Liver (tissue), 9 donors: Measurements from ENCODE around the gene SLC25A39. TPM values are rescaled to one million over a fixed set of nuclear protein-coding genes. Genes with fewer than 3 reads are reported as not detected.
A peak's percentile ranks its signal among the peaks of the same experiment; 100 is the strongest.

ENCODE experiments used
- DNase-seq: peaks from one replicate; pipeline ENCODE4 v3.0.0-alpha.2; 2017; ENCODE audit warnings: low spot score
- H3K27ac ChIP-seq, 2 donors: one replicate each; pipeline ENCODE4 v1.7.0; 2013; ENCODE audit warnings: inconsistent platforms in 2 of 2, low read length in 2 of 2, control low read depth in 1 of 2, low read depth in 1 of 2, mild to moderate bottlenecking in 1 of 2
- H3K27me3 ChIP-seq, 4 donors: one replicate each; pipeline versions ENCODE4 v1.6.1 to v1.7.0; 2013; ENCODE audit warnings: low read length in 3 of 4, inconsistent platforms in 1 of 4, mild to moderate bottlenecking in 1 of 4, moderate library complexity in 1 of 4; ENCODE audit not compliant: control insufficient read depth in 4 of 4, insufficient read depth in 4 of 4
- H3K36me3 ChIP-seq, 4 donors: one replicate each; pipeline versions ENCODE4 v1.6.1 to v1.7.0; 2013; ENCODE audit warnings: low read length in 3 of 4, mild to moderate bottlenecking in 3 of 4, low read depth in 1 of 4, moderate library complexity in 1 of 4; ENCODE audit not compliant: control insufficient read depth in 4 of 4, insufficient read depth in 3 of 4
- H3K4me1 ChIP-seq, 4 donors: one replicate each; pipeline versions ENCODE4 v1.6.1 to v1.7.0; 2013; ENCODE audit warnings: low read length in 3 of 4, mild to moderate bottlenecking in 3 of 4, moderate library complexity in 1 of 4; ENCODE audit not compliant: control insufficient read depth in 4 of 4, insufficient read depth in 4 of 4
- H3K4me3 ChIP-seq, 3 donors: one replicate each; pipeline versions ENCODE4 v1.6.1 to v1.7.0; 2013; ENCODE audit warnings: low read length in 3 of 3, control low read depth in 1 of 3, low read depth in 1 of 3, mild to moderate bottlenecking in 1 of 3
- H3K9ac ChIP-seq, 2 donors: one replicate each; pipeline ENCODE4 v1.7.0; 2013; ENCODE audit warnings: low read length in 2 of 2, mild to moderate bottlenecking in 2 of 2, moderate library complexity in 2 of 2, control low read depth in 1 of 2, low read depth in 1 of 2
- H3K9me3 ChIP-seq, 4 donors: one replicate each; pipeline versions ENCODE4 v1.6.1 to v1.7.0; 2013; ENCODE audit warnings: low read length in 3 of 4; ENCODE audit not compliant: control insufficient read depth in 4 of 4
- GABPA ChIP-seq, 2 donors: IDR thresholded peaks in 1 of 2; conservative IDR thresholded peaks in 1 of 2; 2 replicates each; pipeline ENCODE4 v1.6.1; 2016; ENCODE audit warnings: antibody characterized with exemption in 2 of 2, mild to moderate bottlenecking in 1 of 2, moderate library complexity in 1 of 2
- HNF4A ChIP-seq, 2 donors: conservative IDR thresholded peaks; 2 replicates each; pipeline ENCODE4 v1.6.1; 2016; ENCODE audit warnings: antibody characterized with exemption in 2 of 2, mild to moderate bottlenecking in 2 of 2
- JUND ChIP-seq, 2 donors: IDR thresholded peaks; 2 replicates each; pipeline ENCODE4 v1.6.1; 2016; ENCODE audit warnings: antibody characterized with exemption in 2 of 2
- NR2F2 ChIP-seq: IDR thresholded peaks from 2 replicates; pipeline ENCODE4 v1.6.1; 2016; ENCODE audit warnings: antibody characterized with exemption
- RAD21 ChIP-seq, 2 donors: IDR thresholded peaks; 2 replicates each; pipeline ENCODE4 v1.6.1; 2016; ENCODE audit warnings: antibody characterized with exemption in 2 of 2, mild to moderate bottlenecking in 2 of 2
- SP1 ChIP-seq: IDR thresholded peaks from 2 replicates; pipeline ENCODE4 v1.6.1; 2018; ENCODE audit warnings: antibody characterized with exemption, mild to moderate bottlenecking
- TAF1 ChIP-seq: conservative IDR thresholded peaks from 2 replicates; pipeline ENCODE4 v1.6.1; 2016; ENCODE audit warnings: antibody characterized with exemption, mild to moderate bottlenecking
- YY1 ChIP-seq: IDR thresholded peaks from 2 replicates; pipeline ENCODE4 v1.6.1; 2016; ENCODE audit warnings: antibody characterized with exemption, mild to moderate bottlenecking
- WGBS: extraction: QIAGEN DNeasy Blood & Tissue Kit; methylation state at CpG from one replicate; pipeline ENCODE4 v1.1.7; 2013; 5-methylcytosine and 5-hydroxymethylcytosine counted together
- polyA plus RNA-seq, 2 donors: library from polyadenylated mRNA; stranded (reverse) in 1 of 2; unstranded in 1 of 2; fragments of 200-250 nt in 1 of 2; fragments of >200 nt in 1 of 2; fragmentation: Nextera tagmentation in 1 of 2; extraction: Ambion mirVana in 1 of 2; gene quantifications; one replicate each; pipeline versions ENCODE4 v1.2.1 to v1.2.3, GENCODE V29; 2013 to 2015
- total RNA-seq, 2 donors: library from RNA; depleted of rRNA; stranded (reverse); fragments of >200 nt; gene quantifications; one replicate each; pipeline ENCODE4 v1.2.3, GENCODE V29; 2014
- TF ChIP-seq, protein P1 (sequence below): IDR thresholded peaks from 2 replicates; pipeline ENCODE4 v1.6.1; 2016; ENCODE audit warnings: antibody characterized with exemption
- TF ChIP-seq, protein P2 (sequence below): IDR thresholded peaks from 2 replicates; pipeline ENCODE4 v1.6.1; 2016; ENCODE audit warnings: antibody characterized with exemption
- TF ChIP-seq, protein P3 (sequence below): IDR thresholded peaks from 2 replicates; pipeline ENCODE4 v1.6.1; 2016; ENCODE audit warnings: antibody characterized with exemption, mild to moderate bottlenecking
- TF ChIP-seq, protein P4 (sequence below): fragments of 150-350 bp; IDR thresholded peaks from 2 replicates; pipeline ENCODE4 v1.5.1; 2017; ENCODE audit warnings: improper control_type of control experiment, low read depth, low read length; ENCODE audit not compliant: missing input control
- TF ChIP-seq, protein P5 (sequence below): IDR thresholded peaks from 2 replicates; pipeline ENCODE4 v1.6.1; 2016; ENCODE audit warnings: antibody characterized with exemption
- donor health status: healthy.
- donor health status: healthy.
- donor health status: healthy.
- donor health status: healthy.
- donor health status: healthy.

Gene SLC25A39
- total and polyA plus RNA-seq, 4 donors = 62.0 to 395 (median 83.8) TPM

DNA sequence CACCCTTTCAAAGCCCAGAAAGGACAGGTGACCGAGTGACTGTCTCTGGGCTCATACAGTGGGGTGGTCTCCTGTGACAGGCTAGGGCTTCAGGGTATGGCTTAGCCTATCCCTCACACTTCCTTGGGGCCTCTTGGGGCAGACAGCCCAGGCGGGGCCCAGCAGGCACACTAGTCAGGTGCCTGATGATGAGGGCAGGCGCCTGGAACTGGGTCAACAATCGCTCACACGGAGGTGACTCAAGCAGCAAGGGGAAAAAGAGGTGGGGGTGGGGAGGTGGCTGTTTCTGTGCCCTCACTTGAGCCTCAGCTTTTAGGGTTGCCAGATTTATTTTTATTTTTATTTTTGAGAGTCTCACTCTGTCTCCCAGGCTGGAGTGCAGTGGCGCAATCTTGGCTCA is 14.1 kb upstream of the SLC25A39 start:
- H3K27me3 ChIP-seq = no peaks in the 10 kb centered on the region
- TF ChIP-seq, protein P1, sequence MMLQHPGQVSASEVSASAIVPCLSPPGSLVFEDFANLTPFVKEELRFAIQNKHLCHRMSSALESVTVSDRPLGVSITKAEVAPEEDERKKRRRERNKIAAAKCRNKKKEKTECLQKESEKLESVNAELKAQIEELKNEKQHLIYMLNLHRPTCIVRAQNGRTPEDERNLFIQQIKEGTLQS = no peak
- TF ChIP-seq SP1 = no peak
- no peaks in the 10 kb centered on the region for H3K4me1 ChIP-seq
- no peak overlapping the region for H3K4me3 ChIP-seq
- no peaks in the 10 kb centered on the region for H3K9me3 ChIP-seq
- no peaks in the 10 kb centered on the region for H3K36me3 ChIP-seq
- 60% methylated on average over 6 of the region's 6 CpGs for WGBS
- peak; percentile 30 for DNase-seq
- no peak overlapping the region for H3K27ac ChIP-seq
- no peak overlapping the region for H3K9ac ChIP-seq

DNA sequence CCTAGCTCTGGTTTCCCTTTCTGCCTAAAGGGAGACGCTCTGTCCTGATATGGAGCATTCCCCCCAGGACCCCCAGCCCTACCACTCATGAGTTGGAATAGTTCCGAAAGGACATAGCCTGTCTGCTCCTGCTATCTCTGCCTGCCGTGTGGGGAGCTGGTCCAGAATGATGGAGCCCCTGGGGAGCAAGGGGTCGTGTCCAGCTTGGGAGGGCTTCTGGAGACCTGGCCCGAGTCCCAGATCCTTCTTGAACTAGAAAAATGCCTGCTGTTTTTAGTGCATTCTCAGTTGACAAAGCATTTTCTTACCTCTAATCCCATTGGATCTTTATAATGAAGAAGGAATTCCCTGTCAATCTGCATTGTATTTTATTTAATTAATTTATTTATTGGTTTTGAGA is 11.3 kb upstream of the SLC25A39 start:
- TF ChIP-seq JUND (IDR thresholded peaks at IDR 0.05) (no peak), GABPA (IDR thresholded peaks at IDR 0.05 in 1 of 2, conservative IDR thresholded peaks at IDR 0.05 in 1 of 2) (no peak), NR2F2 (no peak)
- TF ChIP-seq, protein P2, sequence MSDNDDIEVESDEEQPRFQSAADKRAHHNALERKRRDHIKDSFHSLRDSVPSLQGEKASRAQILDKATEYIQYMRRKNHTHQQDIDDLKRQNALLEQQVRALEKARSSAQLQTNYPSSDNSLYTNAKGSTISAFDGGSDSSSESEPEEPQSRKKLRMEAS = no peak
- TF ChIP-seq, protein P3, sequence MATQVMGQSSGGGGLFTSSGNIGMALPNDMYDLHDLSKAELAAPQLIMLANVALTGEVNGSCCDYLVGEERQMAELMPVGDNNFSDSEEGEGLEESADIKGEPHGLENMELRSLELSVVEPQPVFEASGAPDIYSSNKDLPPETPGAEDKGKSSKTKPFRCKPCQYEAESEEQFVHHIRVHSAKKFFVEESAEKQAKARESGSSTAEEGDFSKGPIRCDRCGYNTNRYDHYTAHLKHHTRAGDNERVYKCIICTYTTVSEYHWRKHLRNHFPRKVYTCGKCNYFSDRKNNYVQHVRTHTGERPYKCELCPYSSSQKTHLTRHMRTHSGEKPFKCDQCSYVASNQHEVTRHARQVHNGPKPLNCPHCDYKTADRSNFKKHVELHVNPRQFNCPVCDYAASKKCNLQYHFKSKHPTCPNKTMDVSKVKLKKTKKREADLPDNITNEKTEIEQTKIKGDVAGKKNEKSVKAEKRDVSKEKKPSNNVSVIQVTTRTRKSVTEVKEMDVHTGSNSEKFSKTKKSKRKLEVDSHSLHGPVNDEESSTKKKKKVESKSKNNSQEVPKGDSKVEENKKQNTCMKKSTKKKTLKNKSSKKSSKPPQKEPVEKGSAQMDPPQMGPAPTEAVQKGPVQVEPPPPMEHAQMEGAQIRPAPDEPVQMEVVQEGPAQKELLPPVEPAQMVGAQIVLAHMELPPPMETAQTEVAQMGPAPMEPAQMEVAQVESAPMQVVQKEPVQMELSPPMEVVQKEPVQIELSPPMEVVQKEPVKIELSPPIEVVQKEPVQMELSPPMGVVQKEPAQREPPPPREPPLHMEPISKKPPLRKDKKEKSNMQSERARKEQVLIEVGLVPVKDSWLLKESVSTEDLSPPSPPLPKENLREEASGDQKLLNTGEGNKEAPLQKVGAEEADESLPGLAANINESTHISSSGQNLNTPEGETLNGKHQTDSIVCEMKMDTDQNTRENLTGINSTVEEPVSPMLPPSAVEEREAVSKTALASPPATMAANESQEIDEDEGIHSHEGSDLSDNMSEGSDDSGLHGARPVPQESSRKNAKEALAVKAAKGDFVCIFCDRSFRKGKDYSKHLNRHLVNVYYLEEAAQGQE = no peak
- TF ChIP-seq, protein P4, sequence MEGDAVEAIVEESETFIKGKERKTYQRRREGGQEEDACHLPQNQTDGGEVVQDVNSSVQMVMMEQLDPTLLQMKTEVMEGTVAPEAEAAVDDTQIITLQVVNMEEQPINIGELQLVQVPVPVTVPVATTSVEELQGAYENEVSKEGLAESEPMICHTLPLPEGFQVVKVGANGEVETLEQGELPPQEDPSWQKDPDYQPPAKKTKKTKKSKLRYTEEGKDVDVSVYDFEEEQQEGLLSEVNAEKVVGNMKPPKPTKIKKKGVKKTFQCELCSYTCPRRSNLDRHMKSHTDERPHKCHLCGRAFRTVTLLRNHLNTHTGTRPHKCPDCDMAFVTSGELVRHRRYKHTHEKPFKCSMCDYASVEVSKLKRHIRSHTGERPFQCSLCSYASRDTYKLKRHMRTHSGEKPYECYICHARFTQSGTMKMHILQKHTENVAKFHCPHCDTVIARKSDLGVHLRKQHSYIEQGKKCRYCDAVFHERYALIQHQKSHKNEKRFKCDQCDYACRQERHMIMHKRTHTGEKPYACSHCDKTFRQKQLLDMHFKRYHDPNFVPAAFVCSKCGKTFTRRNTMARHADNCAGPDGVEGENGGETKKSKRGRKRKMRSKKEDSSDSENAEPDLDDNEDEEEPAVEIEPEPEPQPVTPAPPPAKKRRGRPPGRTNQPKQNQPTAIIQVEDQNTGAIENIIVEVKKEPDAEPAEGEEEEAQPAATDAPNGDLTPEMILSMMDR = no peak
- Histone ChIP-seq H3K36me3 (no peaks in the 10 kb centered on the region), H3K4me3 (no peak overlapping the region), H3K4me1 (peaks cover 0 to 7% (median 4%) of the 10 kb centered on the region in 4 donors), H3K9ac (no peak overlapping the region), H3K27me3 (no peaks in the 10 kb centered on the region), H3K9me3 (no peaks in the 10 kb centered on the region), H3K27ac (no peak overlapping the region)
- WGBS = 50% methylated on average over 5 of the region's 5 CpGs
- no peak for DNase-seq

DNA sequence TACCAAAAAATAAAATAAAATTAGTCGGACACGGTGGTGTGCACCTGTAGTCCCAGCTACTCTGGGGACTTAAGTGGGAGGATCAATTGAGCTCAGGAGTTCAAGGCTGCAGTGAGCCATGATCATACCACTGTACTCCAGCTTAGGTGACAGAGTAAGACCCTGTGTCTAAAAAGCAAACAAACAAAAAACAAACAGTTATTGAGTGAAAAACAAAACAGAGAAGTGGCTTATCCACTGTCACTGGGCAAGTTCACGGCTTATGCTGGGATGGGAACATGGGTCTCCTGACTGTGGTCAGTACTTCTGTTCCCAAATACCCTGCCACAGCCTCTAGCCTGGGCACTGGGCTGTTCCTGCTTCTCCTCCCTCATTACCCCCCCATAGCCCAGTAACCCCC is 10.9 kb upstream of the SLC25A39 start:
- Histone ChIP-seq H3K9ac (no peak overlapping the region), H3K4me1 (peaks cover 0 to 10% (median 4%) of the 10 kb centered on the region in 4 donors), H3K9me3 (no peaks in the 10 kb centered on the region), H3K36me3 (no peaks in the 10 kb centered on the region), H3K27me3 (no peaks in the 10 kb centered on the region), H3K4me3 (no peak overlapping the region), H3K27ac (no peak overlapping the region)
- DNase-seq = no peak
- no peak for TF ChIP-seq NR2F2
- no peak for TF ChIP-seq YY1
- TF ChIP-seq TAF1 = no peak
- no peak for TF ChIP-seq SP1
- TF ChIP-seq, protein P5, sequence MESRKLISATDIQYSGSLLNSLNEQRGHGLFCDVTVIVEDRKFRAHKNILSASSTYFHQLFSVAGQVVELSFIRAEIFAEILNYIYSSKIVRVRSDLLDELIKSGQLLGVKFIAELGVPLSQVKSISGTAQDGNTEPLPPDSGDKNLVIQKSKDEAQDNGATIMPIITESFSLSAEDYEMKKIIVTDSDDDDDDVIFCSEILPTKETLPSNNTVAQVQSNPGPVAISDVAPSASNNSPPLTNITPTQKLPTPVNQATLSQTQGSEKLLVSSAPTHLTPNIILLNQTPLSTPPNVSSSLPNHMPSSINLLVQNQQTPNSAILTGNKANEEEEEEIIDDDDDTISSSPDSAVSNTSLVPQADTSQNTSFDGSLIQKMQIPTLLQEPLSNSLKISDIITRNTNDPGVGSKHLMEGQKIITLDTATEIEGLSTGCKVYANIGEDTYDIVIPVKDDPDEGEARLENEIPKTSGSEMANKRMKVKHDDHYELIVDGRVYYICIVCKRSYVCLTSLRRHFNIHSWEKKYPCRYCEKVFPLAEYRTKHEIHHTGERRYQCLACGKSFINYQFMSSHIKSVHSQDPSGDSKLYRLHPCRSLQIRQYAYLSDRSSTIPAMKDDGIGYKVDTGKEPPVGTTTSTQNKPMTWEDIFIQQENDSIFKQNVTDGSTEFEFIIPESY = no peak
- TF ChIP-seq RAD21 (IDR thresholded peaks at IDR 0.05) = no peak
- TF ChIP-seq HNF4A (conservative IDR thresholded peaks at IDR 0.05) = no peak
- TF ChIP-seq, protein P1 = no peak
- TF ChIP-seq, protein P3 = no peak
- 78% methylated on average over 3 of the region's 3 CpGs for WGBS
